GM18907 (cell line): ENCODE data around the gene PRICKLE4.
"Not testable (repeated sequence)": the region's sequence is repeated elsewhere in the genome, so short reads cannot be mapped to it uniquely, and the experiment has no call there.

ENCODE experiments used
- ATAC-seq: cut with Tn5 transposase; IDR thresholded peaks from one replicate; pipeline ENCODE4 v1.9.1; 2021; ENCODE audit warnings: mild to moderate bottlenecking, moderate library complexity; ENCODE audit not compliant: unreplicated experiment

PRICKLE4 gene

GRCh38 chr6:41744236-41744787 is 36.3 kb upstream of the PRICKLE4 start:
- ATAC-seq: no peak

DNA sequence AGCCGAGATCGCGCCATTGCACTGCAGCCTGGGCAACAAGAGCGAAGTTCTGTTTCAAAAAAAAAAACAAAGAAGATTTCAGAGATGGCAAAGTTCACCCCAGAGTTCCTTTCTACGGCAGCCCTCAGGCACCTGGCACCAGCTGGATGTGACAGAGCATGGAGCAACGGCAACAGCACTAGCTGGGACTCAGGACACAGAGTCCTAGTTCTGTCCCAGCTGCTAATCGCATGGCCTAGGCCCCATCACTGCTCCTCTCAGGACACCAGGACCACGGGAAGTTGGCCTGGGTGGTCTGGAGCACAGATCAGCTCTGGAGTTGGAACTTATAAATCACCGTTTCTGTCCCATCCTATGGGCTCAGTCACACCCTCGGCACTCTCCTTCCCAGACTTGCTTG is 34.5 kb upstream of the PRICKLE4 start:
- ATAC-seq: no peak

DNA sequence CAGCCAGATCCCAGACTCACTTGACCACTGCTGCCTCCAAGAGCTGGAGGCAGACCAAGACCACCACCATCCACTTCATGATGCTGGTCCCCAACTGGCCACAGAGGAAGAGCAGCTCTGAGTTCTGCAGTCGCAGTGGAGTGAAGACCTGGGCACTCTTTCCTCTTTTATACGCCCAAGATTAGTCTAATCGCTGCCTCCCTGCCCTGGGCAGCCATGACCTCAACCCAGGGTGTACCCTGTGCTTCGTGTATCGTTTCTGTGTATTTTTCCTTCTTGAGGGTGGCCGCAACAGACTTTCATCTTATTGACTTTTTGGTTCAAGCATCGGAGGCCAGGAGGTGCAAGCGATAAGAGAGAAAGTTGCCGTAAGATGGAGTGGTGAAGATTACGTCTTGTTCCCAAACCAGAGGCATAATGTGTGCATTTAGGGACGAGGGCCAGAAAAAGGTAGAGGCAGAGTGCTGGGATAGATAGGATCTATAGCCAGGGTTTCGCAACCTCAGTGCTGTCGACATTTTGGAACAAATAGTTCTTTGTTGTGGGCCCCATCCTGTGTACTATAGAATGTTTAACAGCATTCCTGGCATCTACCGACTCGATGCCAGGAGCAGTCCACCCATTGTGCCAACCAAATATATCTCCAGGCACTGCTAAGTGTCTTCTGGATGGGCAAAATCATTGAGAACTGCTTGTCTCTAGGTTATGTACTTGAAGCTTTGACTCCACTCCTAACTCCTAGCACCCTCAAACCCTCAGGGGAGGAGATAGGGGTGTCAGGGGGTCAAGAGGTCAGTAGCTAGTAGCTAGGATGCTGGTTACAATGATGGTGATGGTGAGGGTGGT is 33.1 kb upstream of the PRICKLE4 start, which contains the start of gene PGC:
Gene PGC (minus strand): TSS at position 142 of the 846 bp plus-strand sequence. CDS start 63 bp downstream, at position 79.
- ATAC-seq: no peak

DNA sequence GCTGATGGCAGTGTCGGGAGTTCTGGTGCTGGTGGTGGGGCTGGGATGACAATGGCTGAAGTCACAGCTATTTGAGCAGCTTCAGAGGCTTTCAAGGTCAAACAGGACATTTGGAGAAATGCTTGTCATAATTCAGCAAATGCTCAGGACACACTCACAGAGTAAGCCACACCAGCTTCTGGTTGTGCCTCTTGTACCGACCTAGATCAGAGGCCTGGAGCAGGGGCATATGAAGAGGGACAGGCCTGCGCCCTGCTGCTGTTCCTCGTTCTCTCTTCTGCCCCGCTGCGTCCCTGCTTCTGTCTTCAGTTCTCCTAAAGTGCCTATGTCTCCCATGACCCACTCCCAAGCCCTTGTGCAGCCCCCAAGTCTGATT is 32.5 kb upstream of the PRICKLE4 start:
- ATAC-seq: no peak

DNA sequence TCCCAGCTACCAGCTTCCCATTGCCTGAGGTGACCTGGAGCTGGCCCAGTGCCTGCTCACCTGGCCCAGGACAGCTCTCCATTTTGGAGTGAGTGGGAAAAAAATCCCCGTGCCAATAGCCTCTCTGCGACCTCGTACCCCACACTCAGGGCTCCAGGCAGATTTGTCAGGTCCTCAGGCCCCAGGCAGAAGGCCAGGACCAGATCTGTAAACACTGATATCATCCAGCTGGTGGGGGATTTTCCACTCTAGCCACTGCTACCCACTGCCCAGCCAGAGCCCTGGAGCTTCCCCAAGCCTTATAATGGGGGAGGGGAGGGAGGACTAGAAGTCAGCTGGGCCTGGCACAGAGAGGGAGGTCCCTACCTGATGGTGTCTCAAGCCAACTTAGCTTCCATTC is 32.0 kb upstream of the PRICKLE4 start:
- ATAC-seq: no peak

DNA sequence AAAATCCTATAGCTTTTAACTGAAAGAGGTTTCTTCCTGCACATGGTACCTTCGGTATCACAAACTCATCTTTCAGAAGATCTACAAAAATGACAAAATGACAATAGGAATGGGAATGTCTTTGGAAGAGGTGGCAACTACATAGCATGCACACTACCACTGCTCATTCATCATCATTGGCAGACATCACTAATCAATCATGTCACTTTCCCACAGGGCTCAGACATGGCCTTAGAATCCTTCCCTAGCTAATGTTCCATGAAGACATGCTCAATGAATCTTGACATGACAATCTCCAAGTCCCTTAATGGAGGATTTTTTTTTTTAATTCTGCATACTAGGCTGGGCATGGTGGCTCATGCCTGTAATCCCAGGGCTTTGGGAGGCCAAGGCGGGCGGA is 30.2 kb upstream of the PRICKLE4 start:
- no peak for ATAC-seq

DNA sequence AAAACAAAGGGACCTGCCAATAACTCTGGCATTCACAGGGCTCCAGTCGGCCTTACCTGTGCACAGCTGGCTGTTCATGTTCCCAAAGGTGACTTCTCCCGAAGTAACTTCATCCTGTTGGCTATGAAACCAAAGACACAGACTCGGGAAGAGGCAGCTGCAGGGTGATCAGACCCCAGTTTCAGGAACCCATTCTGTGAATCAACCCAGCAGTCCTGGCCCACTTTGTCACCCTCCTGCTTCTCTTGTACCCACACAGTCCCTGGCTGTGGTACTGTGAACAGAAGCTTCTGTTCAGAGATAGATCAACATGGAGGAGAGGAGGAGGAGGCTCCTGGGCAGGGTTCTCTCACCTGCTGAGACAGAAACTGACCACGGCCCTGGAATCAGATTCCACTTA is 24.7 kb upstream of the PRICKLE4 start:
- ATAC-seq: no peak

GRCh38 chr6:41756354-41756753 is 24.2 kb upstream of the PRICKLE4 start:
- ATAC-seq: no peak

DNA sequence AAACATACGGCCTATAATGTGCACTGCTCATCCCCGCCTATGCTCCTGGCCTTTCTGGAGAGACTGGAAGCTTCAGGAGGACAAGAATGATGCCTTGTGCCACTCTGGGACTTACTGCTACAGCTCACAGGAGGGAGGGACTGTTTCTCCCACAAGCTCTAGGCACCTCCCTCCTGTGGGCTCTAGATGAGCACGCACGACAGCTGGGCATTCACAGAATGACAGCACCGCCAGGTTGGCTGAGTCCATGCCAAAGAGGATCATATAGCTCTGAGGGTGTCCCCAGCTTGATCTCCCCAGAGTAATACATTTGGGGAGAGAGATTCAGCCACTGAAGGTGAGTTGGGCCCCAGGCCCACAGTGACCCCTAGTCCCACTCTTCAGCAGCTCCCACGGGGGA is 23.3 kb upstream of the PRICKLE4 start:
- ATAC-seq: no peak

DNA sequence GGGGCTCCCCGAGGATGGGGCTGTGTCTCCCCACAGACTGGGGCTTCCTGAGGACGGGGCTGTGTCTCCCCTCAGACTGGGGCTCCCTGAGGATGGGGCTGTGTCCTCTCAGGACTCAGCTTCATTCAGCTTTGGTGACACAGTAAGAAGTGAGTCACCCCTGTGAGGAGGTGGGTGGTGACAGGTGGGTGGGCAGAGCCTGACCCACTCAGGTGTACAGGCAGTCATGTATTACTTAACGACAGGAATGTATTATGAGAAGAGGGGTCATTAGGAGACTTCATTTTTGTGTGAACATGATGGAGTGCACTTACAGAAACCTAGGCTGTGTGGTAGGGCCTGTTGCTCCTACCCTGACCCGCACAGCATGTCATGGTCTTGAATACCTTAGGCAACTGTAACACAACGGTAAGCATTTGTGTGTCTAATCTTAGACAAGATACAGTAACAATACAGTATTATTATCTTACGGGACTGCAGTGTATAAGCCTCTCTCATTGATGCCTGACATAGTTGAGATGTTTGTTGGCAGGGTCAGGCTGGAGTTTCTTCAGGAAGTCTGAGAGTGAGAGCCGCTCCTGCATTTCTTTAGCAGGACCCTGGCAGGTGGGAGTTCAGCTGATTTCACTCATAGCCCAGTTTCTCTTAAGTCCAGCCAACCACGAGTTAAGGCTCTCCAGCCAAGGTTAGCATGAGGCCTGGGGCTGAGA is 22.5 kb upstream of the PRICKLE4 start:
- no peak for ATAC-seq

DNA sequence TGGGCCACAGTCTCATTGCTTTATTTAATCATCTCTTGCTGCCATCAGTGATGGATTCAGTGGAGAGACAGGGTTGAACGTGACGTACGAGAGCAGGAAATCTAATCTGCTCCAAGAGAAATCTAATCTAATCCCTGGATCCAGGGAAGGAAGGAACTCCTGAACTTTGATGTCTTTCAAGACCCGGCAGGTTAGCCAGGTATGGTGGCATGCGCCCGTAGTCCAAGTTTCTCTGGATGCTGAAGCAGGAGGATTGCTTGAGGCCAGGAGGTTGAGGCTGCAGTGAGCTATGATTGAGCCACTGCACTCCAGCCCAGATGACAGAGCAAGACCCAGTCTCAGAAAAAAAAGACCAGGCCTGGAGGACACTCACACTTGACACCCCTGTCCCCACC is 21.9 kb upstream of the PRICKLE4 start:
- ATAC-seq: no peak

GRCh38 chr6:41759106-41759904 is 21.3 kb upstream of the PRICKLE4 start:
- no peak for ATAC-seq

DNA sequence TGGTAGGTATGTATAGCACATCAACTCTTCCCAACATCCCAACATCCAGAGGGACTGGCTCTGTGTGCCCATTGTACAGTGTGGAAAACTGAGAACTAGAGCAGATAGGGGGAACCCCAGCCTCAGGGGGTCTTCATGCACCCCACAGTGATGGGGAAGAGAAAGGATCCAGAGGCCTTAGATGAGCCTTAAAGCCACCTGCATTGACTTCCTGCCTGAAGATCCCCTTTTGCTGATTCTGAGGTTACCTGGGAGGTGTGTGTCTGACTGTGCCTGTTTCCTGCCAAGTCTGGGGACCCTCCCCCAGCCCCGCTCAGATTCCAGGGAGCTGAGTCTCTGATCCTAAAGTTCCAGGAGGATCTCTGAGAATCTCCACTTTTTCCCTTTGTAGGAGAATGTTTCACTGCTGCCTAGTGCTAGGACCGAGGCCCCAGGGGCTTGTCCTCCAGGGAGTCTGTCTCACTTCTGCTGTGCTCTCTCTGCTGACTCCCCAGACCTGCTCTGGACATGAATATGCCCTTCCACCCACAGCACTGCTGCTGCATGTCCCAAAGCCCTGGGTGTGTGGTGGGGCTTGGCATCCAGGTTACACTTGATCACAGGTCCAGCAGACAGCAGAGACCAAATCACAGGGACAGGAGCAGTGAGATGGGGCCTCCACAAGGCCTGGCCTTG is 20.5 kb upstream of the PRICKLE4 start:
- no peak for ATAC-seq

DNA sequence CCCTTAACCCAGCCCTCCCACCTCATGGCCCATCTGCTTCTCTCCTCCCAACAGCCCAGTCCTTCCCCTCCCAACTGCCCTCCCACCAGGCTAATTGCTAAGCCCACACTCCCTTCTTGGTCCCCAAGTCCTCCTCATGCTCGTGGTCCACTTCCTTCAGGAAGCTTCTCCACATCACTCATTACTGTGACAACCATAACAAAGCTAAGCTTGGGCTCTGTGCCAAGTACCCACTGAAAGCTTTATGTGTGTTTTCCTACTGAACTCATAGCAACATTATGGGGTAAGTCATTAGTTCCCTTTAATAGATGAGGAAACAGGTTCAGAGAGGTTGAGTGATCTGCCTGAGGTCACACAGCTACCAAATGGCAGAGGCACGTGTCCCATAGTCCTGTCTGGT is 17.1 kb upstream of the PRICKLE4 start:
- no peak for ATAC-seq

- ATAC-seq: not testable (repeated sequence)
These were observed 14.4 kb upstream of the PRICKLE4 start for GRCh38 chr6:41766043-41766664.

GRCh38 chr6:41767112-41767833 is 13.3 kb upstream of the PRICKLE4 start:
- no peak for ATAC-seq

GRCh38 chr6:41768545-41769308 is 11.9 kb upstream of the PRICKLE4 start:
- no peak for ATAC-seq

DNA sequence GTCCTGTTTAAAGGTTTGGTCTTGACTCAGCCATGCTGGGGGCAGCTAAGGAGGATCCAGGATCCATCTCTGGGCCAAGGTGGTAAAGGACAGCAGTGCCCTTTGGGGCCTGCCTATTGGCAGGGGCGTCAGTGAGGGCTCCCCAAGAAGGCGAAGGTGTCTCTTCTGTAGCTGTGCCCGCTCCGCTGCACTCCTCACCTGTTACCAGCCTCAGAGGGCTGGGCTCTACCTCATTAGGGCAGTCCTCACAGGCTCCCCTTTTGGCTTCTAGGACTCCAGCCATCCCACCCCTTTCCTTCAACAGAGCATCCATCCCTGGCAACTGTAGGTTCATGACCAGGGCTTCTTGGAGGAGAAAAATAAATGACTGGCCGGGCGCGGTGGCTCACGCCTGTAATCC is 11.2 kb upstream of the PRICKLE4 start:
- no peak for ATAC-seq
